ENCODE results near the gene PDE6A. TPM values are rescaled to one million over a fixed set of nuclear protein-coding genes. Genes with fewer than 3 reads are reported as not detected.

The PDE6A gene
- polyA plus RNA-seq, 1 donor: 0.06 TPM

DNA sequence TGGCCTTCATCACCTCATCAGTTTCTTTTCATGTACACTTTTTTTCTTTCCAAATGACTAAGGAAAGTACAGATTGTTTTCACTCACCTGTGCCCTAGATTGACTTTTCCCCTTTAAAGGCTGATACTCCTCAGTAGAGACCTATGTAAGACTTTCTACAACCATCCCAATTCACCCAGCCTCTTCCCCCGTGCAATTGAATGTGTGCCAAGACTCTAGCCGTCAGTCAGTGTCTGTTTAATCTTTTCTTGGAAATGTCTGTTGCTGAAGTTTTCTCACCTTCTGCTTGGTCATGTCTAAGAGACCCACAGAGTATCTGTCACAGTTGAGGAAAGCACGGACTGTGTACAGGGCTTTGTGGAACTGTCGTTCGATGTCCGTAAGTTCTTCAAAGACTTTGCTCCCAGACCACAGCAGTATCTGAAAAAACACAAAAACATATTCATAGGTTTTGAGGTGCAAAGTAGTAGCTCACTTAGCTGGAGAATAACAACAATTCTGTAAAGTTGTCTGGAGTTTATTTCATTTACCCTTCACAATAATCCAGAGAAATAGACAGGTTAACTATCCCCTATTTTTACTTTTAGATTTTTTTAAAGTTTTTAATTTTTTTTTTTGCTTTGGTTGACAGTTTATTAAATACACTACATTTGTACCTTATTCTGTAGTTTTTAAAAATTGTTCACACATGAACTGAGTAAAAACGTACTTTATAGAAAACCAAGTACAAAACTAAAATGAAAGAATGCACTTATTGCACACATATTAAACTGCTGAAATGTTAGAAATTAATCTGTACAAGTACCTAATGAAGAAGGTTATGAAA is 13.6 kb downstream of the PDE6A start:
- DNase-seq (ENCODE audit: low read depth): no peak

DNA sequence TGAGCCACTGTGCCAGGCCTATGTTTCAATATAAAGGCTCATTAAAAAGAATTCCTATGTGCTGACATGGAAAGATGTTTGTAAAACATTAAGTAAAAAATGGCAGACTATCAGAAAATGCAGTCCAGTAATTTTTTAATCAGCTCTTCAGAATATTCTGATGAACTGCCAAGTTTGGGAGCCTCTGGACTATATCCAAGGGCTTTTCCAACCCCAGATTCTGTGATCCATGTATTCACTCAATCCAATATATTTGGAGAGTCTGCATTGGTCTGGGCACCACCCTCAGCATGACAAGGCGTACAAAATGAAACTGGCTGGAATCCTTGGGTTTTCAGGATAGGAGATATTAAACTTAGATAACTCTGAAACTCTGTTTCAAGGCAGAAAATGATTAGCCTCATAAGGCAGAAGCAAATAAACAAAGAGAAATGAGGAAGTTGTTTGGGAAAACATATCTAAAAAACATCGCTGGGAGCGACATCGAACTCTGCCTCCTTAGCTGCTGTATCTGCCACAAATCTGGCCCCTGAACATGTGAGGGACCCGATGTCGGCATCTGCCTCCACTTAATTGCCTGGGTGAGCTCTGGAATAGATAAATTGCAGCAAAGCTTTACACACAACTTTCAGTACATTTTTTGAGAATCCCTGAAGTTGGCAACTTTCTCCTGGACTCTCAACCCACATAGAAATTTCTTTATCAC is 14.4 kb downstream of the PDE6A start:
- no peak for DNase-seq (ENCODE audit: low read depth)

DNA sequence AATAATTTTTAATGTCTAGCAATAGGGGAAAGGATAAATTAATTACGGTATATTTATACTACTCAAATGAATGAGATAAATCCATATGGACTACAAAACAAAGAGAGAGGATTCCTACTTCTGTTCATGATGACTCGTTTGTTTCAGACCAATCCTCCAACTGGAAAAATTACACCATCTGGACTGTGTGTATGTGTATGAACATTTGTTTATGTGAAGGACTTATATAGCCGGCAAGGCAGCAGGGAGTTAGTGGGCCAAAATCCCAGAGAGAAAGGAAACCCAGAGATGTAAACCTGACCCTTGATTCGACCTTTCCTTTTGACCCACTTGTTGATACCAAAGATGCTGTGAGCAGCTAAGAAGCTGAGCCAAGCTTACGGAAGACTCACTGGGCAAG is 20.1 kb downstream of the PDE6A start:
- no peak for DNase-seq (ENCODE audit: low read depth)

DNA sequence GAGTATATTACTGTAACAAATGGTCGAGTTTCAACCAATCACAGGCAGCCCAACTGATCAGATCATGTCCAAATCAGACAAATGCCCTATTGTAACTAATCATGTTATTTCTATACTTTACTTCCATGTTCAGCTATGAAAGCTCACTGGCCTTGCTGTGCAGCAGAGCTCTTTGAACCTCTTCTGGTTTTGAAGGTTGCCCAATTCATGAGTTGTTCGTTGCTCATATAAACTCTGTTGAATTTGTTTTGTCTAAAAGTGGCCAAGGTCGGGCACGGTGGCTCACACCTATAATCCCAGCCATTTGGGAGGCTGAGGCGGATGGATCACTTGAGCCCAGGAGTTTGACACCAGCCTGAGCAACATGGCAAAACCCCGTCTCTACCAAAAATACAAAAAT is 21.6 kb downstream of the PDE6A start:
- DNase-seq (ENCODE audit: low read depth): no peak

DNA sequence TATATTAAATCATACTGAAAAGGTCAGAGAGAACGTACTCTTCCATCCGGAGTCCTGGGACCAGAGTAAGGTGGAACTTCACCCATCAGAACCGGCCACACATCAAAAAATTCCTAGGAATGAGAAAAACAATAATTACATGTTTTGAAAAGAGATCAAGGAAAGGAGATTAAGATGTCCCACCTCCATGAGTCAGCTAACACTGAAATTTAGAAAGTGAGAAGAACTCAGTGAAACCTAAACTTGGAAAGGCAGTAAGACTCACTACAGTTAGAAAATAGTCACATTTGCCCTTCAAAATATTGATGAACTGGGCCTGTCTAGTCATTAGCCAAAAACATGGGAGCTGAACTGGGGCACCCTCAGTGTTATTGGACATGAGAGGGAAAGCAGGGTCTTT is 23.0 kb downstream of the PDE6A start:
- no peak for DNase-seq (ENCODE audit: low read depth)

DNA sequence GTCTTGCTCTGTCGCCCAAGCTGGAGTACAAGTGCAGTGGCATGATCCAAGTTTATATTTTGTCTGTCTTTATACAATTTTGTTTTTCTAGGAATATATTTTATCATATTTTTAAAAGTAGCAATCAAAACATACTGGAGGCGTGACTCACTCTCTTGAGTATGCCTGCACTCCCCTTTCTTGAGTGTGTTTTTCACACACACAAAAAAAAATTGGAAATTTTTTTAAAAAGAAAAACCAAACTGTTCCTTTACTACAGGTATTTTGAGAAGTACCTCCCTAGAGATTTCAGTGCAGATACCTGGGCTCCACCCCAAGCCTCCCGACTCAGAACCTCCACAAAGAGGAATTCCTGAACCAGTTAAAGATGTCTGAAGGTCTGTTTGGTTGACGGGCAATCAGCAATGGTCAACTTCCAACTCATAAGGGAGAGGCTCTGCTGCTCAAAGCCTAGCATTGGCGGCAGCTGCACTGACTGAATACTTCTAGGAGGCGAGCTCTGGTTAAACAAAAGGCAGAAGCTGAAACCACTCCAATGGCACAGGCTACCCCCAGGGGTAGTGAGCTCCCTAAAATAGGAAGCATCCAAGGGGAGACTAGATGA is 27.4 kb downstream of the PDE6A start:
- no peak for DNase-seq (ENCODE audit: low read depth)

DNA sequence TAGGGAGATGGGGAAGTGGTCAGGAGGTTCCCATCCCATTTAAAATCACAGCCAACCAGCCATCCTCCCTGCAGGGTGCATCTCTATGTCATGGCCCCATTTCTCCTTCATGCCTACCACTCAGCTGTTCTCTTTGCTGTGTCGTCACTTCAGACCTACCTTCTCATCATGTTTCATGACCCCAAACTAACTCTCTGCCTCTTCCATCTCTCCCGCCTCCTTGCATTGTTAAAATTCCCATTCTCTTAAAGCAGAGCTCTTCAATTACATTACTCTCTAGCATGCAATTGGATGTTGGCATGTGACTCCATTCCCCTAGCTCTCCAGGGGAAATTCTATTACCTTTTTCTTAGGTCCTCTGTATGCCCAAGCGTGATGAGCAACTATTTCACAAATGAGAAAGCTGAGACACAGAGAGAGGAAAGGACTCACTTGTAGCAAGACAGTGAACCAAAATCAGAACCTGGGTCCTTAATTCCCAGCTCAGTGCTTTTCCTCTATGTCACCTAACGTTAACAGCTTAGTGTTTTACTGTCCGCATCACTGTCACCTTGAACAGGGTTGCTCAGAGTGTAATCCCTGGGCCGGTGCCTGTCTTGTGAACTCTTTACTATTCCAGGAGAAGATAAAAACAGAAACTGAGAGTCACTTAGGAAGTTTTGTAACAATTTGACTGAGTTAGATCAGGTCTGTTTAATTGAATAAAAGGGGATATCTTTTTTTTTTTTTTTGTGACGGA is 28.1 kb downstream of the PDE6A start:
- DNase-seq (ENCODE audit: low read depth): no peak

DNA sequence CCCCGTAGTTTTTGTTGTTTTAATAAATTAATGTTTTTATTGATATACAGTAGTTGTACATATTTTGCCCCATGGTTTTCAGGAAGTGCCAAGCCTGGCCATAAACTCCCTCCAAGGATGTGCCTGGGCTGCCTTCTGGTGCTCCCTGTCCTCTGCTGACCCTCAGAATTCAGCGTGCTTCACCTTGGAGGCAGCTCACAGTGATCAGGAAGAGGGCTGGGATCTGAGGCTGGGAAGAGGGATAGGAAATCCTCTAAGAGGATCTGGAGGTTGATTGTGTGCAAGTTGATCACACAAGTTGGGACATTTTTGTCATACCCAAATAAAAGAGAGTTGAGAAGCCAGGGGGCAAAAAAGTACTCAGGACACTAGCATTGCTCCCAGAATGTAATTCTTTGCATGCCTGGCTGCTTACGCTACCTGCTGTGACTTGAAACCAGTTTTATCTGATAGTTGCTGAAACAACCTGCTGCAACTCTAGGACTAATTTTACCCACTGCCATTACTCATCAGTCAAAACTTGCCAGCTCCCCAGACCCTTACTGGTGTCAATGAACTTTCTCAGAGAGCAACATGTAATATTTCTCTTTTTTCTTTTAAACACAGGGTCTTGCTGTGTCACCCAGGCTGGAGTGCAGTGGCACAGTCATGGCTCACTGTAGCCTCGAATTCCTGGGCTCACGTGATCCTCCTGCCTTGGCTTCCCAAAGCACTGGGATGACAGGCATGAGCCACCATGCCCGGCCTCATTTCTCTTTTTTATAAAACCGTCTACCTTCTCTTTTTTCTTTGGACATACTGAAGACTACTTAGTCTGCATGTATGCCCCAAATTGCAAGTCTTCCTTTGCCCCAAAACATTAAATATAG is 29.0 kb downstream of the PDE6A start:
- DNase-seq (ENCODE audit: low read depth): no peak

DNA sequence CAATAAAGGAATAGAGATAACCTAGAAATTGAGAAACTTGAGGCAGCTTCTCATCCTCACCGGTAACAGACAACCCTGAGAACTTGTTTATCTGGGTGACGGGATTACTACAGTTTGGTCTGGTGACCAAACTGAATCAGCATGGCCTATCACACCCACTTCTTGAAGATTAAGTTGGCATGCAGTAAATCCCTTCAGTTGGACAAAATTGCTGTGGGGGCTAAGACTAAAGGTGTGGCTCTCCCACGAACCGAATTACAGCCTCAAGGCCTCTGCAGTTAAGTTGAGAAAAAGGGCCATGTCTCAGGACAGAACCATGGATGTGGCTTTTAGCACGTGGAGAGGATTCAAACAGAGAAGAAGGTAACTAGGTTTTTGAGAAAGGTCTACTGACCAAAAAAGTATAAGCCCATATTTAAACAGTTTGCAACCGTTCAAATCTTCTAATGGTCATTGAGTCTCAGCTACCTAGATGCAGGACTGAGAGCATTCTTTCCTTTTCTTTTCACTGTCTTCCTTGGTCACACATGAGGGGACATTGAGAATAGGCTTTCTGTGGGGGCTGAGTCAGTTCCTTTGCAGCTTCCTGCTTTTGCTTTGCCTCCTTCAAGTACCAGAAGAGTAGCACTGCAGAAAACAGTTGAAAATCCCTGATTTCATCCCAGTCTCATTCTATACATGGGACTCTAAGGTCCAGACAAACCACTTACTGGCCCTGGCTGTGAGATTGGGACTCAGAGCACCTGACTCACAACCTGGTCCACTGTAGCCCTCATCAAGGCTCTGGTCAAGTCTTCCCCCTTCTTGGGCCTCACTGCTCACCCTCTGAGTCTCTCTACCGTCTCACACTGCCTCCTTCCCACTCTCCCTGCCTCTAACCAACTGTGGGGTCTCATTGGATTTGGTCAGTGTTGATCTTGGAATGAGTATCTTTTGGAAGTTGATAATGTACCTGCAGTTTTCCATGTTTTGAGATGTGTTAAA is 30.9 kb downstream of the PDE6A start:
- no peak for DNase-seq (ENCODE audit: low read depth)

DNA sequence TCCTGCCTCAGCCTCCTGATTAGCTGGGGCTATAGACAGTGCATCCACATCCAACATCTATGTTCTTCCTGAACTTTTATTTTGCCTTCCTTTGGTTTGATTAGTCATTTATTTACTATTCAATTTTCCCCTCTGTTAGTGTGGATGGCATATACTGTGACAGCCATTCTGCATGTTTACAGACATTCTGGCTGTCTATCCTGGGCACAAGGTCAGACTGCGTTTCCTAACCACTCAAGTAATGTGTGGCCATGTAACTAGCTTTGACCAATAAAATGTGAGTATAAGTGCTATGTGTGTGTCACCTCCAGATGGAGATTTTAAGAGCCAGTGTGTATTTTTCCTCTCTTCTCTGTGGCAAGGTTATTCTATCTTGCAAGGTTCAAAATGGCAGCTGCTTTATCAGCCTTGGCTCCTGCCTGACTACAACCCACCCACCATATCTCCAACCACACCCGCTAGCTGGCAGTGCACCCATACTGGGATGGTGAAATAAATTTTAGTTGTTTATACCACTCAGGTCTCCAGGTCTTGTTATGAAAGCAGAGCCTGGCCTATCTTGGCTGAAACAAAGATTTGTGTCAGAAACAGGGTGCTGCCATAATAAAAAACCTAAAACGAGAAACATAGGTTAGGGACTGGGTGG is 32.2 kb downstream of the PDE6A start:
- no peak for DNase-seq (ENCODE audit: low read depth)

DNA sequence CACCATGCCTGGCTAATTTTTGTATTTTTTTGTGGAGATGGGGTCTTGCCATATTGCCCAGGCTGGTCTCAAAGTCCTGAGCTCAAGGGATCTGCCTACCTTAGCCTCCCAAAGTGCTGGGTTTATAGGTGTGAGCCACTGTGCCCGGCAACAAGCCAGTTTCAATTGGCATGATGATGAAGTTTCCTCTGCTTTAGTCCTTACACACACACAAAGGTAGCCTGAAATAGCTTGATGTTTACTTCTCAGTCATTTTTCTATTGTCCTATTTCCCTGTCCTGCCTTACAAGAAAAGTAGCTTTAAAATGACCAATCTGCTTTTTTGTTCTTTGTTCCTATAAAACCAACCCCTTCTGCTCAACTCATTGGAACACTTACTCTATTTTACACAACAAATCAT is 33.6 kb downstream of the PDE6A start:
- DNase-seq (ENCODE audit: low read depth): no peak

DNA sequence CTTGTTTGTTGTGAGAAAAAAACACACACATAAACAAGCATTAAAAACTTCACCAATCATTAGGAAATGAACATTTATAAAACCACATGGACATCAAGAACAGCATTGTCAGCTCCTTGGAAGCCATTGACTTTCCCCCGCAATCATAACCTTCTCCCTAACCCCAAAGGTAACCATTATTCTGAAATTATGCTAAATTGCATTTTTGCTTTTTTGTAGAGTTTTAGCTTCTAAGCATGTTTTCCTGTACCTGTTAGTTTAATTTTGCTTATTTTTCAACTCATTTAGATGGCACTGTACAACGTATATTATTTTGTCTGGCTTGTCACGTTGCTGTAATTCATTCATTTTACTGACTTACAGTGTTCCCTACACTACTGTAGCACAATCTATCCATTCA is 36.8 kb downstream of the PDE6A start:
- DNase-seq (ENCODE audit: low read depth): no peak

DNA sequence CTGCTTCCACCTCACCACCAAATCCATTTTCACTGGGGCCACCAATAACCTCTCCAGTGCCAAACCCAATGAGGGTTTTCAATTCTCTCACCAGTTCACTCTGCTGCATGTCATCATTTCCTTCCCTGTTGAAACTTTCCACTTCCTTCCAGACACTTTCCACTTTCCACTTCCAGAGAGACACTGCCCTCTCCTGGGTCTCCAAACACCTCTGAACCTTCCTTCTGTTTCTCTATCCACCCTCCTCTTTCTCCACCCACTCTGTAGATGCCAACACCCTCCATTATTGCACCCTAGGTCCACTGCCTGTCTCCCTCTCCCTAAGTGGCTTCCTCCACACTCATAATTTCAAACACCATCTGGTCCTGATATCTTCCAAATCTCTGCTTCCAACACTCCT is 39.6 kb downstream of the PDE6A start:
- no peak for DNase-seq (ENCODE audit: low read depth)

DNA sequence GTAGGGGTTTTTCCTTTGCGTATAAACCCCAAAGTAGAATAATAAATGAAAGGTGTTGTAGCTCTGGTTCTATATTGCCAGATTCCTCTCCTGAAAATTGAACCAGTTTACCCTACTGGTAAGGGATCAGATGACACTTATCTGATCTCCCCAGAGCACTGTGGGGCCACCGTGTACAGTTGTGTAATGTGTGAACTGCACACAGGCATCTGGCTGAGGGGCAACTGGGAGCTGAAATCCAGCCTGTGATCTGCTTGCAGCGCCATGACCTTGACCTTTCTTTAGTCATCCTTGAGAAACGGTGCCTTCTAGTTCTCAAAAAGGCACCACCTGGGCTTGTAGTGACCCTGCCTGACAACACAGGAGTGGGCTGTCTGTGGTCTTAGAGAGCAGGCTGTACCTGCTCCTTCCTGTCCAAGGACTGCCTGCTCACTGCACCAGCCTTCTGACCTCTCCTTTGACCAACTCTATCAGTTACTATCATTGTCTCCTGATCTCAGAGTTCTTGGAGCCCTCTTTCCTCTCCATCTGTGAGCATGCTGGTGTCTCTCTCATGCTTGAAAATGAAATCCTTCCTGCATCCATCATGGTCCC is 40.2 kb downstream of the PDE6A start:
- DNase-seq (ENCODE audit: low read depth): no peak

DNA sequence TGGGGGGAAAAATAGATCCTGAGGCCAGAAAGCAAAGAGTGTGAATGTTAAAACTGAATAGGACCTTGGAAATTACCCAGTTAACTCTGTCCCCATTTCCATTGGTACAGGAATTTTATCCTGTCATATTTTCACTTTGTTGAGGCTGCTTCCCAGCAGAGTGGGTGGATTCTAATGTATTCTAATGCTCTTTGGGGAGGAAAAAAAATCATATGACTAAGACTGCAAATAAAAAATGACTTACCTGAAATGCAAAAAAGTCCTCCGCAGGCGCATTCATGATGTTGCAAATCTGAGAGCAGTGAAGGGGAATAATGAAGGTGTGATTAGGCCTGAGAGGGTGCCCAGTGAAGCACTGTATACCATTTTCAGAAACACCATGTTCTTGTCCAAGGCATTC is 41.2 kb downstream of the PDE6A start:
- no peak for DNase-seq (ENCODE audit: low read depth)

DNA sequence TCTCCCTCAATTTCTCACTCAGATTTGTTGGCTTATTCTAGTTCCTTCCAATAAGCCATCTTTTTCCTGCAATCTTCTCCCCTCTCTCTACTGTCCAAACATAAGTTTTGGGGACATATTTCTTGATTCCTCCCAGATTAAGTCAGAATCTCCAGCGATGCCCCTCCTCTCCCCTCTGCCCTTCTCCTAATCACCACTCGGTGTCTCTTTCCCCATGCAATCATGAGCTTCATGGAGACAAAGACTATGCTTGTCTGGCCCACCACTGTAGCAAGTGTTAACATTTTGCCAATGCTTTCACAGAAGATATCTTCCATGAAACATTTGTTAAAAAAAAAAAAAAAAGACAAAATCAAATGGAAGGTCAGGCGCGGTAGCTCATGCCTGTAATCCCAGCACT is 42.4 kb downstream of the PDE6A start:
- DNase-seq (ENCODE audit: low read depth): no peak

DNA sequence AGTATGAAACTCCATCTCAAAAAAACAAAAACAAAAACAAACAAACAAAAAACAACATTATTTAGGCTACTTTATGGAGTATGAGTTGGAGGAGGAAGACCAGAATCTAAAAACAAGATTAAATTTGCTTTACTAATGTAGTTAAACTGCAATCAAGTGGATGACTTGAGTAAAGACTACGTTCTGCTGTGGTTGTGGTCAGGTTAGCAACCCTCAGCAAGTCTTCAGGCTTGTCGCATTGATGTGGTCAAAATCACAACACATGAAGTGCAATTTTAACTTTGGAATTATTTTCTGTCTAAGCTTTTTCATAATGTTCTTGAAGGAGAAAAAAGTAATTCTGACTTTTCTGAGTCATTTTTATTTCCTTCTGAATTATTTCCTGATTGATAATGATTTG is 43.1 kb downstream of the PDE6A start:
- no peak for DNase-seq (ENCODE audit: low read depth)

DNA sequence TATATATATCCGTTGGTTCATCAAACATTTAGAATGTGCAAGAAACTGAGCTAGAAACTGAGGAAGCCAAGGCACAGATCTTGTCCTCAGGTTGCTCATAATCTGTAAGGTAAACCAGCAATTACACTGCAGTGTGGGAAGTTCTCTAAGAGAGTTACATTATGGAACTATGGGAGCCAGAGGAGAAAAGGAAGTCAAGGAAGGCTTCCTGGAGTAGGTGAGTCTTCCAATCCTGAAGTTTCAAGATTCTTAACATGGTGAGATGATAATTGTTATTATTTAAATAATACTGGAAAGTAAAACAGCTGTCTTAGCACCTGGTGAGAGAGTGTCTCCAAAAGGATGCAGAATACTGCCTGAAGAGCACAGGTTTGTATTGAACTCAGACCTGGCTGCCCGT is 44.2 kb downstream of the PDE6A start:
- DNase-seq (ENCODE audit: low read depth): no peak

DNA sequence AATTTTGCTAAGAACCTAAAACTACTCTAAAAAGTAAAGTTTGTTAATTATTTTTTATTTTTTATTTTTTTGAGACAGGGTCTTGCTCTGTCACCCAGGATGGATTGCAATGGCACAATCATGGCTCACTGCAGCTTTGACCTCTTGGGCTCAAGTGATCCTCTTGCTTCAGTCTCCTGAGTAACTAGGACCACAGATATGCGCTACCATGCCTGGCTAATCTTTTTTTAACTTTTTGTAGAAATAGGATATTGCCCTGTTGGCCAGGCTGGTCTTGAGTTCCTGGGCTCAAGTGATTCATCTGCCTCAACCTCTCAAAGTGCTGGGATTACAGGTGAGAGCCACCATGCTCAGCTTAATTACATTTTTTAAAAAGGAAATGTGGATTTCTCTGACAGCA is 45.8 kb downstream of the PDE6A start:
- DNase-seq (ENCODE audit: low read depth): no peak
